GM19467 (cell line): Measurements from ENCODE around the gene STEAP1B.

Source experiments
- ATAC-seq: cut with Tn5 transposase; IDR thresholded peaks from one replicate; pipeline ENCODE4 v1.9.1; 2021; ENCODE audit warnings: mild to moderate bottlenecking, moderate library complexity; ENCODE audit not compliant: unreplicated experiment

The STEAP1B gene

GRCh38 chr7:22373911-22374310, 126.1 kb downstream of the STEAP1B start:
- no peak for ATAC-seq

GRCh38 chr7:22373388-22373787, 126.6 kb downstream of the STEAP1B start:
- no peak for ATAC-seq

- no peak for ATAC-seq
Observed at GRCh38 chr7:22372863-22373262, 127.1 kb downstream of the STEAP1B start.

GRCh38 chr7:22371878-22372277, 128.1 kb downstream of the STEAP1B start:
- ATAC-seq, result no peak
